Colonic mucosa (tissue), 4 donors: Measurements from ENCODE around the gene RESP18. TPM values are rescaled to one million over a fixed set of nuclear protein-coding genes. Genes with fewer than 3 reads are reported as not detected.
A peak's percentile ranks its signal among the peaks of the same experiment; 100 is the strongest.

Experiments used
- DNase-seq: peaks from one replicate; pipeline ENCODE4 v3.0.0-alpha.2; 2020
- H3K27ac ChIP-seq: fragments of 200-600 bp; one replicate; pipeline ENCODE4 v1.8.0; 2021
- H3K27me3 ChIP-seq: fragments of 200-600 bp; one replicate; pipeline ENCODE4 v1.8.0; 2021
- H3K36me3 ChIP-seq: fragments of 200-600 bp; one replicate; pipeline ENCODE4 v1.8.0; 2021
- H3K4me1 ChIP-seq: fragments of 200-600 bp; one replicate; pipeline ENCODE4 v1.8.0; 2021; ENCODE audit warnings: mild to moderate bottlenecking
- H3K4me3 ChIP-seq: fragments of 200-600 bp; one replicate; pipeline ENCODE4 v1.8.0; 2021
- H3K9ac ChIP-seq, 2 donors: one replicate each; pipeline ENCODE4 v1.7.0; 2013; ENCODE audit warnings: control low read depth in 2 of 2, low read depth in 2 of 2, low read length in 2 of 2
- H3K9me3 ChIP-seq: fragments of 200-600 bp; one replicate; pipeline ENCODE4 v1.8.0; 2021
- CTCF ChIP-seq: fragments of 200-600 bp; IDR thresholded peaks from one replicate; pipeline ENCODE4 v1.8.0; 2022; ENCODE audit warnings: antibody characterized with exemption, mild to moderate bottlenecking
- intact Hi-C: fragments of 100-400 bp; cut with DNase I; formaldehyde crosslinking; loops from one replicate; pipeline ENCODE4 v1.14.1; 2022
- total RNA-seq, 2 donors: library from RNA; stranded (reverse); fragmentation: NEBNext Ultra II Directional in 1 of 2; extraction: Animal tissue kit (Norgen Biotek cat#: 25700) in 1 of 2; gene quantifications; one replicate each; pipeline ENCODE4 v1.2.1, GENCODE V29; 2021
- donor health status: healthy.
- donor health status: DM: no; HTN: no; CAD: no.
- donor health status: DM: no; HTN: no; CAD: no.

Gene RESP18
- total RNA-seq, 2 donors from 2014 or later: not detected

- DNase-seq: peak; percentile 28
- Histone ChIP-seq H3K27ac (no peak overlapping the region), H3K4me1 (no peaks in the 10 kb centered on the region), H3K9me3 (no peaks in the 10 kb centered on the region), H3K9ac (no peak overlapping the region), H3K4me3 (no peak overlapping the region), H3K27me3 (no peaks in the 10 kb centered on the region), H3K36me3 (no peaks in the 10 kb centered on the region)
- intact Hi-C loops: no loop called here
- no peak for TF ChIP-seq CTCF
These were observed 12.3 kb upstream of the RESP18 start for GRCh38 chr2:219344751-219345430.

- no peaks in the 10 kb centered on the region for H3K9me3 ChIP-seq
- H3K27ac ChIP-seq: no peak overlapping the region
- peaks cover 15% of the 10 kb centered on the region for H3K27me3 ChIP-seq
- no peaks in the 10 kb centered on the region for H3K4me1 ChIP-seq
- no peaks in the 10 kb centered on the region for H3K36me3 ChIP-seq
- no peak overlapping the region for H3K9ac ChIP-seq
- no peak overlapping the region for H3K4me3 ChIP-seq
- no peak for TF ChIP-seq CTCF
- DNase-seq: no peak
- intact Hi-C loops: no loop called here
These were observed 2.8 kb upstream of the RESP18 start for GRCh38 chr2:219335373-219335786.

- no peak for DNase-seq
- Histone ChIP-seq H3K4me1 (no peaks in the 10 kb centered on the region), H3K27me3 (peaks cover 15% of the 10 kb centered on the region), H3K36me3 (no peaks in the 10 kb centered on the region), H3K9me3 (no peaks in the 10 kb centered on the region), H3K4me3 (no peak overlapping the region), H3K9ac (no peak overlapping the region), H3K27ac (no peak overlapping the region)
- TF ChIP-seq CTCF: no peak
- intact Hi-C loops: no loop called here
These were observed 1.5 kb upstream of the RESP18 start for GRCh38 chr2:219334076-219334475.

GRCh38 chr2:219331560-219332213, 857 bp downstream of the RESP18 start:
- Histone ChIP-seq H3K9ac (no peak overlapping the region), H3K36me3 (no peaks in the 10 kb centered on the region), H3K4me3 (no peak overlapping the region), H3K4me1 (no peaks in the 10 kb centered on the region), H3K9me3 (no peaks in the 10 kb centered on the region), H3K27ac (no peak overlapping the region), H3K27me3 (peaks cover 15% of the 10 kb centered on the region)
- intact Hi-C loops: no loop called here
- no peak for DNase-seq
- TF ChIP-seq CTCF: no peak

GRCh38 chr2:219327719-219328118, 4.8 kb downstream of the RESP18 start:
- no peak overlapping the region for H3K27ac ChIP-seq
- H3K36me3 ChIP-seq: no peaks in the 10 kb centered on the region
- TF ChIP-seq CTCF: no peak
- no peak overlapping the region for H3K4me3 ChIP-seq
- no peaks in the 10 kb centered on the region for H3K9me3 ChIP-seq
- H3K4me1 ChIP-seq: no peaks in the 10 kb centered on the region
- no peak overlapping the region for H3K9ac ChIP-seq
- H3K27me3 ChIP-seq: peaks cover 14% of the 10 kb centered on the region
- DNase-seq: no peak
- intact Hi-C loops: no loop called here
